Measurements from ENCODE around the gene TACC2. TPM values are rescaled to one million over a fixed set of nuclear protein-coding genes. Genes with fewer than 3 reads are reported as not detected.

TACC2 gene
- total RNA-seq, 1 donor from 2014 or later = 22.0 TPM

GRCh38 chr10:122280156-122280555, 291.2 kb downstream of the TACC2 start:
- H3K4me3 Mint-ChIP-seq (ENCODE audit: unreplicated experiment) = no peak overlapping the region
- Histone ChIP-seq H2AFZ (ENCODE audit: low read depth, low read length) (no peak overlapping the region), H3K36me3 (ENCODE audit: insufficient read depth, low read length) (no peaks in the 10 kb centered on the region), H3K9me3 (ENCODE audit: insufficient read depth, low read depth, low read length) (no peaks in the 10 kb centered on the region), H3K9ac (ENCODE audit: low read length) (no peak overlapping the region), H4K20me1 (ENCODE audit: insufficient read depth, low read length) (no peaks in the 10 kb centered on the region), H3K4me2 (ENCODE audit: low read length) (no peak overlapping the region), H3K4me3 (ENCODE audit: insufficient read depth, low read depth, low read length) (no peak overlapping the region), H3K27me3 (ENCODE audit: insufficient read depth, low read length) (no peaks in the 10 kb centered on the region), H3K27ac (ENCODE audit: low read depth, low read length) (no peak overlapping the region), H3K4me1 (ENCODE audit: insufficient read depth, low read length) (peaks cover 14% of the 10 kb centered on the region), H3K79me2 (ENCODE audit: insufficient read depth, low read length) (no peaks in the 10 kb centered on the region)
- peak; percentile 58 for FAIRE-seq
- H3K9me3 Mint-ChIP-seq (ENCODE audit: unreplicated experiment) = peaks cover 2% of the 10 kb centered on the region
- H3K27ac Mint-ChIP-seq (ENCODE audit: unreplicated experiment) = no peak overlapping the region
- no peak for DNase-seq (ENCODE audit: low read depth)
- H3K4me1 Mint-ChIP-seq (ENCODE audit: low read depth, unreplicated experiment) = peaks cover 20% of the 10 kb centered on the region
- H3K36me3 Mint-ChIP-seq (ENCODE audit: low read depth, unreplicated experiment) = no peaks in the 10 kb centered on the region
- no peak for TF ChIP-seq EZH2 (IDR thresholded peaks at IDR 0.05; ENCODE audit: insufficient read depth, low read length)
- TF ChIP-seq CTCF (IDR thresholded peaks at IDR 0.05; ENCODE audit: insufficient read depth, low read depth, low read length) = no peak
- H3K27me3 Mint-ChIP-seq (ENCODE audit: low read depth, unreplicated experiment) = peaks cover 9% of the 10 kb centered on the region

- H3K4me2 ChIP-seq (ENCODE audit: low read length) = no peak overlapping the region
- H3K9ac ChIP-seq (ENCODE audit: low read length) = no peak overlapping the region
- H3K4me1 ChIP-seq (ENCODE audit: insufficient read depth, low read length) = peaks cover 15% of the 10 kb centered on the region
- no peaks in the 10 kb centered on the region for H3K27me3 ChIP-seq (ENCODE audit: insufficient read depth, low read length)
- H3K36me3 ChIP-seq (ENCODE audit: insufficient read depth, low read length) = no peaks in the 10 kb centered on the region
- DNase-seq (ENCODE audit: low read depth) (no peak), FAIRE-seq (no peak)
- H4K20me1 ChIP-seq (ENCODE audit: insufficient read depth, low read length) = no peaks in the 10 kb centered on the region
- no peaks in the 10 kb centered on the region for H3K79me2 ChIP-seq (ENCODE audit: insufficient read depth, low read length)
- Mint-ChIP-seq H3K9me3 (ENCODE audit: unreplicated experiment) (peaks cover 2% of the 10 kb centered on the region), H3K4me3 (ENCODE audit: unreplicated experiment) (no peak overlapping the region), H3K27me3 (ENCODE audit: low read depth, unreplicated experiment) (peaks cover 9% of the 10 kb centered on the region), H3K4me1 (ENCODE audit: low read depth, unreplicated experiment) (peaks cover 19% of the 10 kb centered on the region), H3K27ac (ENCODE audit: unreplicated experiment) (no peak overlapping the region), H3K36me3 (ENCODE audit: low read depth, unreplicated experiment) (no peaks in the 10 kb centered on the region)
- TF ChIP-seq EZH2 (IDR thresholded peaks at IDR 0.05; ENCODE audit: insufficient read depth, low read length) (no peak), CTCF (IDR thresholded peaks at IDR 0.05; ENCODE audit: insufficient read depth, low read depth, low read length) (no peak)
- H3K9me3 ChIP-seq (ENCODE audit: insufficient read depth, low read depth, low read length) = no peaks in the 10 kb centered on the region
- H3K4me3 ChIP-seq (ENCODE audit: insufficient read depth, low read depth, low read length) = no peak overlapping the region
- no peak overlapping the region for H3K27ac ChIP-seq (ENCODE audit: low read depth, low read length)
- no peak overlapping the region for H2AFZ ChIP-seq (ENCODE audit: low read depth, low read length)
Observed at GRCh38 chr10:122281018-122281626, 292.2 kb downstream of the TACC2 start.

- DNase-seq (ENCODE audit: low read depth) (no peak), FAIRE-seq (no peak)
- Histone ChIP-seq H4K20me1 (ENCODE audit: insufficient read depth, low read length) (no peaks in the 10 kb centered on the region), H3K9me3 (ENCODE audit: insufficient read depth, low read depth, low read length) (no peaks in the 10 kb centered on the region), H3K27me3 (ENCODE audit: insufficient read depth, low read length) (no peaks in the 10 kb centered on the region), H3K27ac (ENCODE audit: low read depth, low read length) (no peak overlapping the region), H3K79me2 (ENCODE audit: insufficient read depth, low read length) (no peaks in the 10 kb centered on the region), H3K4me2 (ENCODE audit: low read length) (peak overlapping the region; percentile 59), H3K36me3 (ENCODE audit: insufficient read depth, low read length) (no peaks in the 10 kb centered on the region), H3K4me3 (ENCODE audit: insufficient read depth, low read depth, low read length) (no peak overlapping the region), H3K4me1 (ENCODE audit: insufficient read depth, low read length) (peaks cover 21% of the 10 kb centered on the region), H2AFZ (ENCODE audit: low read depth, low read length) (no peak overlapping the region), H3K9ac (ENCODE audit: low read length) (no peak overlapping the region)
- Mint-ChIP-seq H3K4me1 (ENCODE audit: low read depth, unreplicated experiment) (peaks cover 22% of the 10 kb centered on the region), H3K27ac (ENCODE audit: unreplicated experiment) (no peak overlapping the region), H3K4me3 (ENCODE audit: unreplicated experiment) (no peak overlapping the region), H3K36me3 (ENCODE audit: low read depth, unreplicated experiment) (no peaks in the 10 kb centered on the region), H3K27me3 (ENCODE audit: low read depth, unreplicated experiment) (peaks cover 9% of the 10 kb centered on the region), H3K9me3 (ENCODE audit: unreplicated experiment) (peaks cover 4% of the 10 kb centered on the region)
- TF ChIP-seq EZH2 (IDR thresholded peaks at IDR 0.05; ENCODE audit: insufficient read depth, low read length) = no peak
- no peak for TF ChIP-seq CTCF (IDR thresholded peaks at IDR 0.05; ENCODE audit: insufficient read depth, low read depth, low read length)
Observed at GRCh38 chr10:122281751-122282150, 292.8 kb downstream of the TACC2 start.

Data from astrocyte (in vitro differentiated cells and primary cell).